Limb (tissue), 2 donors: ENCODE measurements around the gene DOK5.

Experiments
- DNase-seq, 2 donors: peaks; one replicate each; pipeline ENCODE4 v3.0.0-alpha.2; 2016; ENCODE audit errors: extremely low spot score in 2 of 2

Gene DOK5

GRCh38 chr20:54512694-54513093 lies 37.3 kb downstream of the DOK5 start:
- no peak for DNase-seq

GRCh38 chr20:54514028-54514607 lies 38.7 kb downstream of the DOK5 start:
- DNase-seq, result peak in 1 of 2 donors; percentile 32

GRCh38 chr20:54515793-54516628 lies 40.6 kb downstream of the DOK5 start:
- no peak for DNase-seq

GRCh38 chr20:54517241-54517975 lies 42.0 kb downstream of the DOK5 start:
- DNase-seq, result no peak

- DNase-seq, result no peak
Measured at GRCh38 chr20:54524849-54525248, 49.5 kb downstream of the DOK5 start.

GRCh38 chr20:54525916-54526590 lies 50.7 kb downstream of the DOK5 start:
- DNase-seq, result peak in 1 of 2 donors; percentile 32

- DNase-seq, result no peak
Measured at GRCh38 chr20:54526801-54527200, 51.4 kb downstream of the DOK5 start.

- DNase-seq, result no peak
Measured at GRCh38 chr20:54532573-54532972, 57.2 kb downstream of the DOK5 start.

GRCh38 chr20:54534101-54534500 lies 58.7 kb downstream of the DOK5 start:
- no peak for DNase-seq

GRCh38 chr20:54535033-54535432 lies 59.6 kb downstream of the DOK5 start:
- no peak for DNase-seq

- DNase-seq, result no peak
Measured at GRCh38 chr20:54535746-54536145, 60.4 kb downstream of the DOK5 start.

- DNase-seq, result no peak
Measured at GRCh38 chr20:54539521-54540046, 64.2 kb downstream of the DOK5 start.

- DNase-seq, result no peak
Measured at GRCh38 chr20:54543369-54543768, 68.0 kb downstream of the DOK5 start.

- DNase-seq, result no peak
Measured at GRCh38 chr20:54545676-54546358, 70.4 kb downstream of the DOK5 start.

GRCh38 chr20:54548849-54549248 lies 73.5 kb downstream of the DOK5 start:
- no peak for DNase-seq

- DNase-seq, result peak in 1 of 2 donors; percentile 38
Measured at GRCh38 chr20:54549658-54550326, 74.4 kb downstream of the DOK5 start.

- no peak for DNase-seq
Measured at GRCh38 chr20:54550776-54551396, 75.5 kb downstream of the DOK5 start.

- no peak for DNase-seq
Measured at GRCh38 chr20:54554006-54554405, 78.6 kb downstream of the DOK5 start.

- DNase-seq, result no peak
Measured at GRCh38 chr20:54555150-54555549, 79.8 kb downstream of the DOK5 start.

- DNase-seq, result no peak
Measured at GRCh38 chr20:54556406-54556805, 81.0 kb downstream of the DOK5 start.
